Lung (tissue), 12 donors: ENCODE results near the gene SLC49A3. TPM values are rescaled to one million over a fixed set of nuclear protein-coding genes. Genes with fewer than 3 reads are reported as not detected.

Source experiments
- ATAC-seq: fragments of 200-7000 bp; cut with Tn5 transposase; one replicate; pipeline ENCODE4 v1.9.1; 2020; ENCODE audit warnings: moderate number of reproducible peaks; ENCODE audit not compliant: insufficient read depth, low FRiP score
- DNase-seq, 3 donors: peaks; one replicate each; pipeline ENCODE4 v3.0.0-alpha.2; 2013 to 2017
- H3K27ac ChIP-seq, 2 donors: one replicate each; pipeline ENCODE4 v1.5.1; 2013; ENCODE audit warnings: mild to moderate bottlenecking in 2 of 2, moderate library complexity in 2 of 2, control low read depth in 1 of 2, inconsistent platforms in 1 of 2, low read depth in 1 of 2, low read length in 1 of 2
- H3K27me3 ChIP-seq, 3 donors: one replicate each; pipeline ENCODE4 v1.5.1; 2013; ENCODE audit warnings: low read length in 2 of 3; ENCODE audit not compliant: control insufficient read depth in 3 of 3, insufficient read depth in 3 of 3
- H3K36me3 ChIP-seq, 4 donors: one replicate each; pipeline ENCODE4 v1.5.1; 2013; ENCODE audit warnings: low read length in 4 of 4, mild to moderate bottlenecking in 1 of 4, moderate library complexity in 1 of 4; ENCODE audit not compliant: control insufficient read depth in 4 of 4, insufficient read depth in 4 of 4
- H3K4me1 ChIP-seq, 5 donors: one replicate each; pipeline ENCODE4 v1.5.1; 2013; ENCODE audit warnings: low read length in 5 of 5, mild to moderate bottlenecking in 2 of 5, moderate library complexity in 1 of 5; ENCODE audit not compliant: control insufficient read depth in 5 of 5, insufficient read depth in 5 of 5
- H3K4me3 ChIP-seq: one replicate; pipeline ENCODE4 v1.5.1; 2013; ENCODE audit warnings: mild to moderate bottlenecking, control low read depth, moderate library complexity
- H3K9ac ChIP-seq, 2 donors: one replicate each; pipeline ENCODE4 v1.5.1; 2013; ENCODE audit warnings: low read length in 2 of 2, control low read depth in 1 of 2; ENCODE audit not compliant: insufficient read depth in 1 of 2
- H3K9me3 ChIP-seq, 4 donors: one replicate each; pipeline ENCODE4 v1.5.1; 2013; ENCODE audit warnings: low read length in 3 of 4, mild to moderate bottlenecking in 1 of 4, moderate library complexity in 1 of 4; ENCODE audit not compliant: control insufficient read depth in 4 of 4, insufficient read depth in 3 of 4
- CTCF ChIP-seq: IDR thresholded peaks from 2 replicates; pipeline ENCODE4 v1.5.1; 2012; ENCODE audit warnings: mild to moderate bottlenecking; ENCODE audit errors: control extremely low read depth, extremely low read depth
- WGBS, 2 donors: extraction: QIAGEN DNeasy Blood & Tissue Kit; methylation state at CpG; one replicate each; pipeline ENCODE4 v1.1.7; 2013; 5-methylcytosine and 5-hydroxymethylcytosine counted together
- polyA plus RNA-seq, 2 donors: library from polyadenylated mRNA; stranded (reverse); fragments of 200-250 nt; gene quantifications; one replicate each; pipeline ENCODE4 v1.2.1, GENCODE V29; 2013
- total RNA-seq, 2 donors: library from RNA; depleted of rRNA in 1 of 2; stranded (reverse); fragments of >200 nt in 1 of 2; gene quantifications; one replicate each; pipeline ENCODE4 v1.2.1, GENCODE V29; 2014 to 2021
- donor health status: control.
- donor health status: control.
- donor health status: Bipolar disorder and iron deficiency.
- donor health status: healthy.
- donor health status: DM: yes; HTN: yes; CAD: no.

The SLC49A3 gene
- total and polyA plus RNA-seq, 4 donors: 8.2 to 35.1 (median 17.7) TPM

- 90 to 93% methylated on average over 7 of the region's 7 CpGs for WGBS, 2 donors
Measured at GRCh38 chr4:649293-649625, 39.7 kb downstream of the SLC49A3 start.

GRCh38 chr4:648579-649292, 40.2 kb downstream of the SLC49A3 start:
- Histone ChIP-seq H3K27me3 (peaks cover 0 to 30% (median 3%) of the 10 kb centered on the region in 3 donors), H3K4me1 (no peaks in the 10 kb centered on the region), H3K27ac (no peak overlapping the region), H3K4me3 (no peak overlapping the region), H3K9ac (no peak overlapping the region), H3K36me3 (no peaks in the 10 kb centered on the region), H3K9me3 (no peaks in the 10 kb centered on the region)
- no peak for TF ChIP-seq CTCF
- no peak for ATAC-seq
- 71 to 73% methylated on average over 28 of the region's 28 CpGs for WGBS, 2 donors
- no peak for DNase-seq

More at GRCh38 chr4:649293-649625, 39.7 kb downstream of the SLC49A3 start:
- no peak overlapping the region for H3K9ac ChIP-seq
- DNase-seq: no peak
- no peak for ATAC-seq
- H3K27ac ChIP-seq: no peak overlapping the region
- peaks cover 0 to under 1% (median 0%) of the 10 kb centered on the region in 4 donors for H3K9me3 ChIP-seq
- no peak for TF ChIP-seq CTCF
- no peaks in the 10 kb centered on the region for H3K4me1 ChIP-seq
- peaks cover 0 to 35% (median 3%) of the 10 kb centered on the region in 3 donors for H3K27me3 ChIP-seq
- no peak overlapping the region for H3K4me3 ChIP-seq
- no peaks in the 10 kb centered on the region for H3K36me3 ChIP-seq

GRCh38 chr4:647481-647880, 41.5 kb downstream of the SLC49A3 start:
- no peak for DNase-seq

More at GRCh38 chr4:647481-647880, 41.5 kb downstream of the SLC49A3 start:
- H3K4me3 ChIP-seq: no peak overlapping the region
- TF ChIP-seq CTCF: no peak
- WGBS, 2 donors: 68 to 76% methylated on average over 13 of the region's 13 CpGs
- ATAC-seq: no peak
- H3K36me3 ChIP-seq: no peaks in the 10 kb centered on the region
- H3K27ac ChIP-seq: no peak overlapping the region
- H3K9ac ChIP-seq: no peak overlapping the region
- no peaks in the 10 kb centered on the region for H3K9me3 ChIP-seq
- H3K4me1 ChIP-seq: no peaks in the 10 kb centered on the region
- H3K27me3 ChIP-seq: peaks cover 0 to 24% (median 1%) of the 10 kb centered on the region in 3 donors
